ENCODE results near the gene CACUL1. TPM values are rescaled to one million over a fixed set of nuclear protein-coding genes. Genes with fewer than 3 reads are reported as not detected.
A peak's percentile ranks its signal among the peaks of the same experiment; 100 is the strongest.

Gene CACUL1
- total RNA-seq, 1 experiment from 2014 or later = 31.9 TPM

GRCh38 chr10:118670472-118671124 is 84.2 kb downstream of the CACUL1 start:
- no peaks in the 10 kb centered on the region for H3K36me3 ChIP-seq (ENCODE audit: insufficient read depth, low read length, poor library complexity, severe bottlenecking)
- TF ChIP-seq EZH2 (IDR thresholded peaks at IDR 0.05; ENCODE audit: borderline replicate concordance, low read depth, low read length, poor library complexity, severe bottlenecking) = no peak
- no peak for TF ChIP-seq CTCF (conservative IDR thresholded peaks at IDR 0.05; ENCODE audit: low read depth, low read length)
- ChIA-PET CTCF (no interaction called here), POLR2A (ENCODE audit: low non-redundant PET) (no interaction called here)
- no peak for DNase-seq (ENCODE audit: low spot score)
- no peak overlapping the region for H3K4me3 ChIP-seq (ENCODE audit: low read depth, low read length, poor library complexity, severe bottlenecking)
- H3K27me3 ChIP-seq (replicated peaks; ENCODE audit: insufficient read depth, low read depth, low read length, poor library complexity) = no peaks in the 10 kb centered on the region
- H3K9me3 ChIP-seq (ENCODE audit: low read depth, low read length, poor library complexity, severe bottlenecking) = no peaks in the 10 kb centered on the region
- no peak overlapping the region for H3K27ac ChIP-seq (ENCODE audit: low read depth, low read length, poor library complexity, severe bottlenecking)
- intact Hi-C loops (cut with micrococcal nuclease; ENCODE audit: unreplicated experiment) = no loop called here
- H3K4me1 ChIP-seq (ENCODE audit: insufficient read depth, low read length, poor library complexity, severe bottlenecking) = peaks cover 14% of the 10 kb centered on the region
- BruUV-seq (replicated peaks) = no TSS peak

GRCh38 chr10:118669835-118670234 is 84.9 kb downstream of the CACUL1 start:
- no peak overlapping the region for H3K4me3 ChIP-seq (ENCODE audit: low read depth, low read length, poor library complexity, severe bottlenecking)
- no peaks in the 10 kb centered on the region for H3K9me3 ChIP-seq (ENCODE audit: low read depth, low read length, poor library complexity, severe bottlenecking)
- peaks cover 6% of the 10 kb centered on the region for H3K27me3 ChIP-seq (replicated peaks; ENCODE audit: insufficient read depth, low read depth, low read length, poor library complexity)
- ChIA-PET POLR2A (ENCODE audit: low non-redundant PET) (no interaction called here), CTCF (no interaction called here)
- intact Hi-C loops (cut with micrococcal nuclease; ENCODE audit: unreplicated experiment) = no loop called here
- no peak for DNase-seq (ENCODE audit: low spot score)
- TF ChIP-seq EZH2 (IDR thresholded peaks at IDR 0.05; ENCODE audit: borderline replicate concordance, low read depth, low read length, poor library complexity, severe bottlenecking) = no peak
- TF ChIP-seq CTCF (conservative IDR thresholded peaks at IDR 0.05; ENCODE audit: low read depth, low read length) = no peak
- H3K4me1 ChIP-seq (ENCODE audit: insufficient read depth, low read length, poor library complexity, severe bottlenecking) = peaks cover 14% of the 10 kb centered on the region
- no peaks in the 10 kb centered on the region for H3K36me3 ChIP-seq (ENCODE audit: insufficient read depth, low read length, poor library complexity, severe bottlenecking)
- no peak overlapping the region for H3K27ac ChIP-seq (ENCODE audit: low read depth, low read length, poor library complexity, severe bottlenecking)
- BruUV-seq (replicated peaks) = no TSS peak

- ChIA-PET POLR2A (ENCODE audit: low non-redundant PET) (no interaction called here), CTCF (no interaction called here)
- no peak overlapping the region for H3K4me3 ChIP-seq (ENCODE audit: low read depth, low read length, poor library complexity, severe bottlenecking)
- H3K27me3 ChIP-seq (replicated peaks; ENCODE audit: insufficient read depth, low read depth, low read length, poor library complexity) = peaks cover 12% of the 10 kb centered on the region
- peaks cover 14% of the 10 kb centered on the region for H3K4me1 ChIP-seq (ENCODE audit: insufficient read depth, low read length, poor library complexity, severe bottlenecking)
- TF ChIP-seq CTCF (conservative IDR thresholded peaks at IDR 0.05; ENCODE audit: low read depth, low read length) = no peak
- H3K9me3 ChIP-seq (ENCODE audit: low read depth, low read length, poor library complexity, severe bottlenecking) = no peaks in the 10 kb centered on the region
- peak; percentile 88 for DNase-seq (ENCODE audit: low spot score)
- no TSS peak for BruUV-seq (replicated peaks)
- H3K36me3 ChIP-seq (ENCODE audit: insufficient read depth, low read length, poor library complexity, severe bottlenecking) = no peaks in the 10 kb centered on the region
- no peak overlapping the region for H3K27ac ChIP-seq (ENCODE audit: low read depth, low read length, poor library complexity, severe bottlenecking)
- intact Hi-C loops (cut with micrococcal nuclease; ENCODE audit: unreplicated experiment) = no loop called here
These were observed 85.6 kb downstream of the CACUL1 start for GRCh38 chr10:118669020-118669791.

Data from A673 (cell line).